GM12865 (cell line): ENCODE measurements around the gene KRT3.

Source experiments
- DNase-seq: peaks from one replicate; pipeline ENCODE4 v3.0.0; 2010; ENCODE audit warnings: low read depth
- H3K4me3 ChIP-seq: 2 replicates; pipeline ENCODE4 v1.5.1; 2011; ENCODE audit warnings: mild to moderate bottlenecking, low read depth, low read length, control low read depth
- TF ChIP-seq, protein P1 (sequence below): IDR thresholded peaks from 2 replicates; pipeline ENCODE4 v1.5.1; 2011; ENCODE audit warnings: low read length, control low read depth, low read depth, inconsistent platforms; ENCODE audit not compliant: insufficient read depth; ENCODE audit errors: missing control alignments

KRT3 gene

DNA sequence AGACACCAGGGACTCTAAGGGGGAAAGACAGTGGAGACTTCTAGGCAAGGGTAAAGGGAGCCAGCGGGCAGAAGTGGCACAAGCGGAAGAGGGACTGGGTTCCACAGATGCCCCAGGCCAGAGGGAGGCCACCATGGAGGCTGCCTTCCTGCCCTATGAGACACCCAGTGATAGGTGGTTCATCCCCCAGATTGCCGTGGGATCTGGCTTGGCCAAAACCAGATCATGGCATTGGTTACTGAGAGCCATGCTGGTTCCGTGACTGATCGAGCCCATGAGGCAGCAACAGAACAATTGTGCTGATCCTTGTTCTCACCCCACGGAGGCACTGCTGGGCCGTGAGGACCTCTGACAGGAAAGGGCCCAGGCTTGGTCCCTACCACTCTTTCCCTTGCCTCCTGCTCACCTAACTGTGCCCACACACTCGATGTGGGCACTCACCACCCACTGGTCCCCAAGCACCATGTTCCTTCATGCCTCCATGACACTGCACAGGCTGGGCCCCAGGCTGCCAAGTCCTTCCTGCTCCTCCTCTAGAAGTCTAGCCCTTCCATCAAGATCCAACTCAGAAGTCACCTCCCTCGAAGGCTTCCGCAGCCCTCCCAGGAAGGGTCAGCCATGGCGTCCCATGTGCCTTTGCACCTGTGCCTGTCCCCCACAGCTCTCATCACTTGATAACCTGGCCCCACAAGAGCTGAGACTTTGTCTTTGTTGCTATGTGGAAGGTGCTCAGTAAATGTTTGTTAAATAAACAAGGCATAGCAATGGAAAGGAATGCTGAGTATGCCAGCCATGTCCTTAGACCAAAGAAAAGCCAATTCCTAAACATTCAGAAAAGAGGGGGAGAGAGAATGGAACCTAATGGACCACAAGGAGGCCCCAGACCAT, 30.9 kb upstream of the KRT3 start:
- TF ChIP-seq, protein P1, sequence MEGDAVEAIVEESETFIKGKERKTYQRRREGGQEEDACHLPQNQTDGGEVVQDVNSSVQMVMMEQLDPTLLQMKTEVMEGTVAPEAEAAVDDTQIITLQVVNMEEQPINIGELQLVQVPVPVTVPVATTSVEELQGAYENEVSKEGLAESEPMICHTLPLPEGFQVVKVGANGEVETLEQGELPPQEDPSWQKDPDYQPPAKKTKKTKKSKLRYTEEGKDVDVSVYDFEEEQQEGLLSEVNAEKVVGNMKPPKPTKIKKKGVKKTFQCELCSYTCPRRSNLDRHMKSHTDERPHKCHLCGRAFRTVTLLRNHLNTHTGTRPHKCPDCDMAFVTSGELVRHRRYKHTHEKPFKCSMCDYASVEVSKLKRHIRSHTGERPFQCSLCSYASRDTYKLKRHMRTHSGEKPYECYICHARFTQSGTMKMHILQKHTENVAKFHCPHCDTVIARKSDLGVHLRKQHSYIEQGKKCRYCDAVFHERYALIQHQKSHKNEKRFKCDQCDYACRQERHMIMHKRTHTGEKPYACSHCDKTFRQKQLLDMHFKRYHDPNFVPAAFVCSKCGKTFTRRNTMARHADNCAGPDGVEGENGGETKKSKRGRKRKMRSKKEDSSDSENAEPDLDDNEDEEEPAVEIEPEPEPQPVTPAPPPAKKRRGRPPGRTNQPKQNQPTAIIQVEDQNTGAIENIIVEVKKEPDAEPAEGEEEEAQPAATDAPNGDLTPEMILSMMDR, result no peak

DNA sequence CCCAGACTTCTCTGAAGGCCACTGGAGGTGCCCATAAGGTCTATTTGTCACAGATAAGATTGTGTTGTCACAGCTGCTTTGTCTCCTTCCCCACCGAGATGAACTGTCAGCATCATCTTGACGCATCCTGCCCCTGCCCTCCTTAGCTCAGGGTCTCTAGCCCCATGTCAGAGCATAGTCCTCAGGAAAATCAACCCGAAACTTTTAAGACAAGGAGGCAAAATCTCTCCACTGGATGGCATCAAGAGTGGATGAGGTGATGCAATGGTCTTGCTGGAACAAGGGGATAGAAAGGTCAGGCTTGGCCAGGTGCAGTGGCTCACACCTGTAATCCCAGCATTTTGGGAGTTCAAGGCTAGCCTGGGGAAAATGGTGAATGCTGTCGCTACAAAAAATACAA, 30.0 kb upstream of the KRT3 start:
- DNase-seq, result no peak
- no peak overlapping the region for H3K4me3 ChIP-seq
- TF ChIP-seq, protein P1, result no peak

More for the DNA sequence above, 30.9 kb upstream of the KRT3 start:
- DNase-seq, result no peak
- no peak overlapping the region for H3K4me3 ChIP-seq

GRCh38 chr12:52824741-52825410, 29.0 kb upstream of the KRT3 start:
- TF ChIP-seq, protein P1, result no peak
- H3K4me3 ChIP-seq, result no peak overlapping the region
- DNase-seq, result no peak

DNA sequence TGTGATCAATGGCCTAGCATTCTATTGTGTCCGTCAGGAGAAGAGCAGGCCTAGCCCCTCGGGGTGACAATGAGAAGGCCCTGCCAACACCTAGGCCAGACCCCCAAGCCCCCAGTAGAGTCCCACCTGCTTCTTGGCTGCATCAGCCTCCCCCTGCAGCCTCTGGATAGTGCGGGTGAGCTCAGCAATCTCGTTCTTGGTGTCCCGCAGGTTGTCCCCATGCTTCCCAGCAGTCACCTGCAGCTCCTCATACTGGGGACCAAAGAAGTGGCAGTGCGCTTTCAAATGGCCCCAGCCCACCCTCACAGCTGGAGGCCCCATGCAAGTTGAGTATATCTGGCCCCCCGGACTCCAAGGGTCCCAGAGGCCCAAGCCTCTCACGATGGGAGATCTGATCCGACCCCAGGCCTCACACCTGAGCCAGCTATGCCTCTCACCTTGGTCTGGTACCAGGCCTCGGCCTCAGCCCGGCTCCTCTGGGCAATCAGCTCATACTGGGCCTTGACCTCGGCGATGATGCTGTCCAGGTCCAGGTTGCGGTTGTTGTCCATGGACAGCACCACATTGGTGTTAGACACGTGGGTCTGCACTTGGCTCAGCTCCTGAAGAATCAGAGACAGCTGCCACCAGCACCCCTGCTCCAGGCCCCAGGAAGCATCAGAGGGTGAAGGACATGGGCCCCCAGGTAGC, 28.0 kb upstream of the KRT3 start:
- TF ChIP-seq, protein P1, result no peak
- no peak for DNase-seq
- no peak overlapping the region for H3K4me3 ChIP-seq

DNA sequence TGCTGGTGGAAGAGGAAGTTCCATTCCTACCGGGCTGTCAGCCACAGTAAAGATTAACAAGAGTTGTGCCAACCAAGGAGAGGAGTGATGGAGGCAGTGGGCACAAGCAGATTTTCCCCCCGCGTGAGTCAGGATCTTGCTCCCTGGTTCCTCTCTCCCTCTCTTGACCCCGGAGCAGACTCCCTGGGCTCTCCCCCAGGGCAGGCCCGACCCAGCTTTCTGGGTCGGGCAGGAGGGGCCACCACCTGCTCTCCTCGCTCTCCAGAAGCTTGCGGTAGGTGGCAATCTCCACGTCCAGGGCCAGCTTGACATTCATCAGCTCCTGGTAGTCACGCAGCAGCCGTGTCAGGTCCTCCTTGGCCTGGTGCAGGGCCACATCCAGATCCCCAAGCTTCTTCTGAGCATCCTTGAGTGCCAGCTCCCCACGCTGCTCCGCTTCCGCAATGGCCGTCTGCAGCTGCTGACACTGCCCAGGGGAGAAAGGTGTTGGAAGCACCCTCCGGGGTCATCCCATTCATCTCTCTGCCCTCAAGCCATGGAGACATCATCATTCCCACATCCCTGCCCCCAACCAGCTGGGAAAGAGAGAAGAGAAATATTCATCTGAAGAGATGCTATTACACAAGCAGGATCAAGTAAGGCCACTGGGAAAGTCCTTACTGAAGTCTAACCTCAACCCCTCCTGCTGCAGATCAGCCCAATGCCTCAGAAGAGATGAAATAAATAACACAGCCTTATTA, 27.0 kb upstream of the KRT3 start:
- H3K4me3 ChIP-seq, result no peak overlapping the region
- TF ChIP-seq, protein P1, result no peak
- no peak for DNase-seq
